T-helper 17 cell (primary cell): ENCODE results near the gene FCF1. TPM values are rescaled to one million over a fixed set of nuclear protein-coding genes. Genes with fewer than 3 reads are reported as not detected.

Source experiments
- ATAC-seq: fragments of 150-1000 bp; cut with Tn5 transposase; 2 replicates; pipeline ENCODE4 v1.10.0; 2021; ENCODE audit warnings: mild to moderate bottlenecking, moderate library complexity
- DNase-seq, 3 donors: peaks; one replicate each; pipeline versions ENCODE4 v3.0.0 to v3.0.0-alpha.2; 2020 to 2021
- H3K9me3 ChIP-seq: one replicate; pipeline ENCODE4 v1.7.0; 2013; ENCODE audit warnings: low read length, mild to moderate bottlenecking; ENCODE audit not compliant: control insufficient read depth, poor library complexity, severe bottlenecking
- H3K27ac Mint-ChIP-seq: one replicate; pipeline ENCODE4 v1.8.0; 2022; ENCODE audit warnings: mild to moderate bottlenecking, moderate library complexity, mixed read lengths
- H3K27me3 Mint-ChIP-seq: one replicate; pipeline ENCODE4 v1.8.0; 2022; ENCODE audit warnings: mixed read lengths
- H3K36me3 Mint-ChIP-seq: one replicate; pipeline ENCODE4 v1.8.0; 2022; ENCODE audit warnings: low read depth, mixed read lengths
- H3K4me1 Mint-ChIP-seq: one replicate; pipeline ENCODE4 v1.8.0; 2022; ENCODE audit warnings: mild to moderate bottlenecking, mixed read lengths
- H3K4me3 Mint-ChIP-seq: one replicate; pipeline ENCODE4 v1.8.0; 2022; ENCODE audit warnings: mild to moderate bottlenecking, moderate library complexity, mixed read lengths
- total RNA-seq, 4 donors: library from RNA in 2 of 4; stranded (reverse) in 2 of 4; gene quantifications; one replicate each; pipeline ENCODE4 v1.2.3 and lab custom pipeline; 2022 to 2026

Gene FCF1
- total RNA-seq, 2 donors from 2014 or later: 37.2 to 39.5 TPM

- H3K9me3 ChIP-seq: no peaks in the 10 kb centered on the region
- DNase-seq: no peak
- H3K27ac Mint-ChIP-seq: peak overlapping the region; percentile 47
- H3K4me3 Mint-ChIP-seq: no peak overlapping the region
- H3K36me3 Mint-ChIP-seq: peaks cover 12% of the 10 kb centered on the region
- H3K27me3 Mint-ChIP-seq: no peaks in the 10 kb centered on the region
- ATAC-seq: peak; percentile 45
- peaks cover 11% of the 10 kb centered on the region for H3K4me1 Mint-ChIP-seq
Observed at GRCh38 chr14:74684434-74684833, 28.5 kb upstream of the FCF1 start.

DNA sequence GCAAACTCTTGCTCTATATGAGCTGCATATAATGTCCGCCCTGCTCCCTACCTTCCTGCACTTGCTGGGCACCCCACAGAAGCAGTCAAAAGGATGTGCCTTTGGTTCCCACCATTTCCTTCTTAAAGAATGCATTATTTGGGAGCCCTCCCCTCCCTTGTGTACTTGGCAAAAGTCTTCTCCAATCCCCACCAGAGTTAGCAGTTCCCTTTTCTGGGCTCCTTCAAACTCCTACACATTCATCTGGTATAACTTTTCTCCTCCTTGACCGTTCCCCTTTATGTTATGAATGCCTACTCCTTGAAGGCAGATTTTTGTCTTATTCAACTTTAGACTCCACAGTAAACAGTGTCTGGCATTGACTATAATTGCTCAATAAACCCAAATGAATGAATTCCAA lies 27.9 kb upstream of the FCF1 start:
- Mint-ChIP-seq H3K27me3 (no peaks in the 10 kb centered on the region), H3K36me3 (peaks cover 12% of the 10 kb centered on the region), H3K4me1 (peaks cover 11% of the 10 kb centered on the region), H3K4me3 (no peak overlapping the region), H3K27ac (peak overlapping the region; percentile 47)
- H3K9me3 ChIP-seq: no peaks in the 10 kb centered on the region
- no peak for ATAC-seq
- no peak for DNase-seq

GRCh38 chr14:74685921-74686678 lies 26.8 kb upstream of the FCF1 start:
- H3K9me3 ChIP-seq: no peaks in the 10 kb centered on the region
- Mint-ChIP-seq H3K4me1 (peaks cover 11% of the 10 kb centered on the region), H3K27ac (peak overlapping the region; percentile 47), H3K27me3 (no peaks in the 10 kb centered on the region), H3K4me3 (no peak overlapping the region), H3K36me3 (peaks cover 12% of the 10 kb centered on the region)
- DNase-seq (no peak), ATAC-seq (no peak)

- no peaks in the 10 kb centered on the region for H3K27me3 Mint-ChIP-seq
- H3K36me3 Mint-ChIP-seq: peaks cover 6% of the 10 kb centered on the region
- no peak for DNase-seq
- no peak overlapping the region for H3K4me3 Mint-ChIP-seq
- peaks cover 14% of the 10 kb centered on the region for H3K4me1 Mint-ChIP-seq
- no peaks in the 10 kb centered on the region for H3K9me3 ChIP-seq
- no peak for ATAC-seq
- no peak overlapping the region for H3K27ac Mint-ChIP-seq
Observed at GRCh38 chr14:74691456-74691855, 21.5 kb upstream of the FCF1 start.

DNA sequence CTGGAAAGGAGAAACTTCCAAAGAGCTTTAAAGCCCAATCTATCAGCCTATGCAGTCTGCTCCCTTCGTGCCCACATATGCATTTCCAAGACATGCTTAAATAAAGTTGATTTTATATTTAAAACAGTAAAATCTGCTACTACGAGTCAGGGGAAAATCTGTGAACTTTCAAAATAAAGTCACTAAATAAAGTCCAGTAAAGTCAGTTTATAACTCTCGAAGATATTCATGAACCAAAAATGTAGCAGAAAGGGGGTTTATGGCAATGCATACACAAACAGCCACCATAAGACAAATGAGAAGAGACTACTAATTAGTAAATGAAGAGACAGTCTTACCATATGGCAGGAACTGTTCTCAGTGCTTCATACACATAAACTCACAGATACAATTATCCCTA lies 19.8 kb upstream of the FCF1 start:
- no peaks in the 10 kb centered on the region for H3K9me3 ChIP-seq
- Mint-ChIP-seq H3K36me3 (peaks cover 7% of the 10 kb centered on the region), H3K27me3 (no peaks in the 10 kb centered on the region), H3K4me3 (no peak overlapping the region), H3K27ac (no peak overlapping the region), H3K4me1 (peaks cover 18% of the 10 kb centered on the region)
- ATAC-seq: no peak
- no peak for DNase-seq

GRCh38 chr14:74695406-74695805 lies 17.5 kb upstream of the FCF1 start:
- no peak for DNase-seq
- H3K27me3 Mint-ChIP-seq: no peaks in the 10 kb centered on the region
- no peak for ATAC-seq
- H3K36me3 Mint-ChIP-seq: peaks cover 4% of the 10 kb centered on the region
- peak overlapping the region; percentile 53 for H3K27ac Mint-ChIP-seq
- peak overlapping the region; percentile 33 for H3K4me3 Mint-ChIP-seq
- H3K9me3 ChIP-seq: no peaks in the 10 kb centered on the region
- peaks cover 22% of the 10 kb centered on the region for H3K4me1 Mint-ChIP-seq

DNA sequence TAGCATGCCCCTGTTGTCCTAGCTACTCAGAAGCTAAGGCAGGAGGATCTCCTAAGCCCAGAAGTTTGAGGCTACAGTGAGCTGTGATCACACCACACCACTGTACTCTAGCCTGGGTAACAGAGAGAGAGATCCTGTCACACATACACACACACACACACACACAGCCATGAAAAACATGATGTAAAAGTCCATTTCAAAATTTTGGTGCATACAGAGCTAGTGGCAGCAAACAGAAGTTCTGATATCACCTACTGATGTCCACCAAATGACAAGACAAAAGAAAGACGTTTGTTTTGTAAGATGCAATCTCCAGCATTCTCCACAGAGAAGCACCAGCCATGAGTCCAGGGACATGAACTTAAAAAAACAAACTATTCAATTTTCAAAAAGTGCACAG lies 15.9 kb upstream of the FCF1 start:
- peaks cover 29% of the 10 kb centered on the region for H3K4me1 Mint-ChIP-seq
- no peak overlapping the region for H3K27ac Mint-ChIP-seq

GRCh38 chr14:74697543-74697942 lies 15.4 kb upstream of the FCF1 start:
- no peak for ATAC-seq
- no peak overlapping the region for H3K27ac Mint-ChIP-seq
- H3K4me1 Mint-ChIP-seq: peaks cover 29% of the 10 kb centered on the region

More for the DNA sequence above, 15.9 kb upstream of the FCF1 start:
- no peaks in the 10 kb centered on the region for H3K9me3 ChIP-seq
- Mint-ChIP-seq H3K4me3 (no peak overlapping the region), H3K36me3 (peaks cover 4% of the 10 kb centered on the region), H3K27me3 (no peaks in the 10 kb centered on the region)
- ATAC-seq: no peak
- DNase-seq: no peak

GRCh38 chr14:74697976-74698375 lies 15.0 kb upstream of the FCF1 start:
- H3K4me3 Mint-ChIP-seq: no peak overlapping the region
- no peak for DNase-seq
- H3K4me1 Mint-ChIP-seq: peaks cover 31% of the 10 kb centered on the region
- no peak for ATAC-seq
- H3K27me3 Mint-ChIP-seq: no peaks in the 10 kb centered on the region
- H3K9me3 ChIP-seq: no peaks in the 10 kb centered on the region
- no peak overlapping the region for H3K27ac Mint-ChIP-seq
- H3K36me3 Mint-ChIP-seq: peaks cover 6% of the 10 kb centered on the region

More at GRCh38 chr14:74697543-74697942, 15.4 kb upstream of the FCF1 start:
- Mint-ChIP-seq H3K4me3 (no peak overlapping the region), H3K36me3 (peaks cover 4% of the 10 kb centered on the region), H3K27me3 (no peaks in the 10 kb centered on the region)
- no peaks in the 10 kb centered on the region for H3K9me3 ChIP-seq
- no peak for DNase-seq

DNA sequence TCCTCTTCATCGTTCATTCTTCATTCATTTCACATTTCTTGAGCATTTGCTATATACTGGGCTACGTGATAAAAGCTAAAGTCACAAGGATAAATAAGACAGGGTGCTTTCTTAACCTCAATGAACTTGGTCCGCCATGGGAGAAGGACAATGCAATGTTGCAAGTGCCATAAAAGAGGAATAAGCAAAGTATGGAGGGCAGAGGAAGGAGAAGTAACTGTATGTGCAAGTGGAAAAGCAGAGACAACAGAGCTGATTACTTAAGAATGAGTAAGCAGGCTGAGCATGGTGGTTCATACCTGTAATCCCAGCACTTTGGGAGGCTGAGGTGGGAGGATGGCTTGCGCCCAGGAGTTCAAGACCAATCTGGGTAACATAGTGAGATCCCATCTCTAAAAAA lies 14.5 kb upstream of the FCF1 start:
- H3K9me3 ChIP-seq: no peaks in the 10 kb centered on the region
- H3K4me1 Mint-ChIP-seq: peaks cover 31% of the 10 kb centered on the region
- H3K27me3 Mint-ChIP-seq: no peaks in the 10 kb centered on the region
- H3K27ac Mint-ChIP-seq: no peak overlapping the region
- ATAC-seq (no peak), DNase-seq (no peak)
- peaks cover 7% of the 10 kb centered on the region for H3K36me3 Mint-ChIP-seq
- H3K4me3 Mint-ChIP-seq: no peak overlapping the region

- no peak overlapping the region for H3K27ac Mint-ChIP-seq
- no peaks in the 10 kb centered on the region for H3K9me3 ChIP-seq
- H3K27me3 Mint-ChIP-seq: no peaks in the 10 kb centered on the region
- ATAC-seq: no peak
- H3K36me3 Mint-ChIP-seq: peaks cover 7% of the 10 kb centered on the region
- no peak overlapping the region for H3K4me3 Mint-ChIP-seq
- DNase-seq: no peak
- peaks cover 30% of the 10 kb centered on the region for H3K4me1 Mint-ChIP-seq
Observed at GRCh38 chr14:74702293-74702692, 10.7 kb upstream of the FCF1 start.

GRCh38 chr14:74703043-74703442 lies 9.9 kb upstream of the FCF1 start:
- Mint-ChIP-seq H3K27me3 (no peaks in the 10 kb centered on the region), H3K36me3 (peaks cover 7% of the 10 kb centered on the region), H3K4me1 (peaks cover 26% of the 10 kb centered on the region), H3K4me3 (no peak overlapping the region), H3K27ac (no peak overlapping the region)
- no peak for DNase-seq
- no peak for ATAC-seq
- no peaks in the 10 kb centered on the region for H3K9me3 ChIP-seq

DNA sequence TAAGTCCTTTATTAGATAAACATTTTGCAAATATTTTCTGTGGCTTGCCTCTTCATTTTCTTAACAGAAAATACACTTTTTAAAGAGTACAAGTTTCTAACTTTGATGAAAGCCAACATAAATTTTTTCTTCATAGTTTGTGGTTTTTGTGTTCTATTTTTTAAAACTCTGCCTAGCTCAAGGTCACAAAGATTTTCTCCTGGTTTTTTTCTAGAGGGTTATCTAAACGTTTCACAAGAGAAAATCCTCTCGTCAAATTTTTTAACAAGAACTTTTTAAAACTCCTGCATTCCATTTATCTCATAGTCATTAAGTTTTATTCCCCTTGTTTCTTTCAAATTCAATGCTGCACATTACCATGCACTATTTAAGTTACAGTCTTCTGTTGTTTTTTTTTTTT lies 8.3 kb upstream of the FCF1 start:
- peaks cover 3% of the 10 kb centered on the region for H3K36me3 Mint-ChIP-seq
- peaks cover 27% of the 10 kb centered on the region for H3K4me1 Mint-ChIP-seq
- H3K9me3 ChIP-seq: no peaks in the 10 kb centered on the region
- ATAC-seq (no peak), DNase-seq (no peak)
- no peaks in the 10 kb centered on the region for H3K27me3 Mint-ChIP-seq
- H3K4me3 Mint-ChIP-seq: no peak overlapping the region
- H3K27ac Mint-ChIP-seq: no peak overlapping the region
